Glutamatergic neuron (in vitro differentiated cells): ENCODE data around the gene PLCD1. TPM values are rescaled to one million over a fixed set of nuclear protein-coding genes. Genes with fewer than 3 reads are reported as not detected.
"Not testable (repeated sequence)": the region's sequence is repeated elsewhere in the genome, so short reads cannot be mapped to it uniquely, and the experiment has no call there.

ENCODE experiments used
- DNase-seq: peaks from one replicate; pipeline ENCODE4 v3.0.0; 2022
- H3K27ac Mint-ChIP-seq: one replicate; pipeline ENCODE4 v1.8.0; 2020; ENCODE audit warnings: mild to moderate bottlenecking, mixed read lengths, inconsistent platforms; ENCODE audit not compliant: unreplicated experiment
- H3K27me3 Mint-ChIP-seq: one replicate; pipeline ENCODE4 v1.8.0; 2020; ENCODE audit warnings: mild to moderate bottlenecking, moderate library complexity, mixed read lengths, inconsistent platforms; ENCODE audit not compliant: unreplicated experiment
- H3K36me3 Mint-ChIP-seq: one replicate; pipeline ENCODE4 v1.8.0; 2020; ENCODE audit warnings: mild to moderate bottlenecking, mixed read lengths, inconsistent platforms; ENCODE audit not compliant: unreplicated experiment
- H3K4me1 Mint-ChIP-seq: one replicate; pipeline ENCODE4 v1.8.0; 2020; ENCODE audit warnings: mild to moderate bottlenecking, low read depth, mixed read lengths, inconsistent platforms; ENCODE audit not compliant: unreplicated experiment
- H3K4me3 Mint-ChIP-seq: one replicate; pipeline ENCODE4 v1.8.0; 2020; ENCODE audit warnings: mild to moderate bottlenecking, mixed read lengths, inconsistent platforms; ENCODE audit not compliant: unreplicated experiment
- H3K9me3 Mint-ChIP-seq: one replicate; pipeline ENCODE4 v1.8.0; 2020; ENCODE audit warnings: mild to moderate bottlenecking, moderate library complexity, mixed read lengths, inconsistent platforms; ENCODE audit not compliant: unreplicated experiment
- CTCF ChIP-seq: fragments of 200-600 bp; sonication (generic); IDR thresholded peaks from one replicate; pipeline ENCODE4 v1.5.0; 2021; ENCODE audit not compliant: partially characterized antibody, unreplicated experiment
- total RNA-seq: library from RNA; stranded (reverse); fragmentation: NEBNext Ultra II Directional; extraction: Animal tissue kit (Norgen Biotek cat#: 25700); gene quantifications from one replicate; pipeline ENCODE4 v1.2.1, GENCODE V29; 2021; ENCODE audit not compliant: unreplicated experiment

The PLCD1 gene
- total RNA-seq, 1 donor from 2014 or later: 73.0 TPM

GRCh38 chr3:37974121-37975083 lies 55.0 kb downstream of the PLCD1 start:
- DNase-seq: peak; percentile 69
- H3K27ac Mint-ChIP-seq: peak overlapping the region; percentile 48
- peaks cover 9% of the 10 kb centered on the region for H3K27me3 Mint-ChIP-seq
- peak; percentile 75 for TF ChIP-seq CTCF
- no peaks in the 10 kb centered on the region for H3K36me3 Mint-ChIP-seq
- H3K9me3 Mint-ChIP-seq: no peaks in the 10 kb centered on the region
- peak overlapping the region; percentile 21 for H3K4me3 Mint-ChIP-seq
- peaks cover 23% of the 10 kb centered on the region for H3K4me1 Mint-ChIP-seq

- no peak overlapping the region for H3K4me3 Mint-ChIP-seq
- peak overlapping the region; percentile 64 for H3K27ac Mint-ChIP-seq
- peaks cover 24% of the 10 kb centered on the region for H3K4me1 Mint-ChIP-seq
- H3K27me3 Mint-ChIP-seq: peaks cover 9% of the 10 kb centered on the region
- no peak for DNase-seq
- no peaks in the 10 kb centered on the region for H3K9me3 Mint-ChIP-seq
- no peaks in the 10 kb centered on the region for H3K36me3 Mint-ChIP-seq
- no peak for TF ChIP-seq CTCF
Measured at GRCh38 chr3:37973246-37974054, 56.0 kb downstream of the PLCD1 start.

- H3K27me3 Mint-ChIP-seq, H3K27ac Mint-ChIP-seq, H3K9me3 Mint-ChIP-seq, H3K36me3 Mint-ChIP-seq, DNase-seq, H3K4me3 Mint-ChIP-seq: not testable (repeated sequence)
- H3K4me1 Mint-ChIP-seq: peaks cover 27% of the 10 kb centered on the region
Measured at GRCh38 chr3:37972056-37972455, 57.4 kb downstream of the PLCD1 start.

- no peak for DNase-seq
- Mint-ChIP-seq H3K4me1 (peaks cover 27% of the 10 kb centered on the region), H3K27ac (no peak overlapping the region), H3K4me3 (no peak overlapping the region), H3K9me3 (no peaks in the 10 kb centered on the region), H3K27me3 (peaks cover 9% of the 10 kb centered on the region), H3K36me3 (no peaks in the 10 kb centered on the region)
- TF ChIP-seq CTCF: no peak
Measured at GRCh38 chr3:37971467-37971866, 58.0 kb downstream of the PLCD1 start.

GRCh38 chr3:37970802-37971201 lies 58.6 kb downstream of the PLCD1 start:
- no peak for DNase-seq
- H3K27ac Mint-ChIP-seq: no peak overlapping the region
- H3K9me3 Mint-ChIP-seq: no peaks in the 10 kb centered on the region
- no peak overlapping the region for H3K4me3 Mint-ChIP-seq
- no peak for TF ChIP-seq CTCF
- no peaks in the 10 kb centered on the region for H3K36me3 Mint-ChIP-seq
- H3K27me3 Mint-ChIP-seq: peaks cover 9% of the 10 kb centered on the region
- H3K4me1 Mint-ChIP-seq: peaks cover 27% of the 10 kb centered on the region
